H9 (cell line): Measurements from ENCODE around the gene KIF26B. TPM values are rescaled to one million over a fixed set of nuclear protein-coding genes. Genes with fewer than 3 reads are reported as not detected.

Experiments
- DNase-seq: peaks from one replicate; pipeline ENCODE4 v3.0.0-alpha.2; 2017
- H2AFZ ChIP-seq: one replicate; pipeline ENCODE4 v1.6.1; 2013; ENCODE audit warnings: mild to moderate bottlenecking, low read length, control low read depth, moderate library complexity
- H2AK5ac ChIP-seq: 2 replicates; pipeline ENCODE4 v1.6.1; 2013; ENCODE audit warnings: low read length, control low read depth, mixed read lengths; ENCODE audit not compliant: insufficient read length
- H2BK120ac ChIP-seq: one replicate; pipeline ENCODE4 v1.6.1; 2013; ENCODE audit warnings: low read depth, mild to moderate bottlenecking, low read length, control low read depth, inconsistent platforms; ENCODE audit not compliant: poor library complexity, severe bottlenecking
- H2BK12ac ChIP-seq: 2 replicates; pipeline ENCODE4 v1.6.1; 2013; ENCODE audit warnings: low read length, control low read depth, mixed read lengths, low read depth; ENCODE audit not compliant: insufficient read length
- H2BK15ac ChIP-seq: 2 replicates; pipeline ENCODE4 v1.6.1; 2013; ENCODE audit warnings: low read depth, low read length, control low read depth
- H2BK20ac ChIP-seq: one replicate; pipeline ENCODE4 v1.6.1; 2013; ENCODE audit warnings: low read depth, mild to moderate bottlenecking, low read length, control low read depth, inconsistent platforms; ENCODE audit not compliant: poor library complexity, severe bottlenecking
- H2BK5ac ChIP-seq: 2 replicates; pipeline ENCODE4 v1.6.1; 2013; ENCODE audit warnings: low read length, control low read depth, mixed read lengths; ENCODE audit not compliant: insufficient read length
- H3K14ac ChIP-seq: 2 replicates; pipeline ENCODE4 v1.6.1; 2013; ENCODE audit warnings: low read length, control low read depth; ENCODE audit not compliant: insufficient read depth
- H3K18ac ChIP-seq: 2 replicates; pipeline ENCODE4 v1.6.1; 2013; ENCODE audit warnings: low read depth, mild to moderate bottlenecking, mixed read lengths, low read length, control low read depth; ENCODE audit not compliant: insufficient read length
- H3K23ac ChIP-seq: 2 replicates; pipeline ENCODE4 v1.6.1; 2013; ENCODE audit warnings: low read length, control low read depth, mixed read lengths, low read depth; ENCODE audit not compliant: insufficient read length
- H3K23me2 ChIP-seq: 2 replicates; pipeline ENCODE4 v1.6.1; 2013; ENCODE audit warnings: low read depth, mild to moderate bottlenecking, mixed read lengths, low read length, control low read depth; ENCODE audit not compliant: insufficient read length, poor library complexity, severe bottlenecking
- H3K27ac ChIP-seq: 2 replicates; pipeline ENCODE4 v1.5.1; 2013; ENCODE audit warnings: low read length, control low read depth, mixed read lengths, low read depth; ENCODE audit not compliant: insufficient read length
- H3K27me3 ChIP-seq: 2 replicates; pipeline ENCODE4 v1.6.1; 2013; ENCODE audit warnings: low read length, control low read depth, inconsistent platforms; ENCODE audit not compliant: insufficient read depth
- H3K4ac ChIP-seq: 2 replicates; pipeline ENCODE4 v1.6.1; 2013; ENCODE audit warnings: low read depth, mild to moderate bottlenecking, control low read depth, inconsistent platforms, low read length, moderate library complexity
- H3K4me1 ChIP-seq: 2 replicates; pipeline ENCODE4 v1.6.1; 2013; ENCODE audit warnings: low read length, control low read depth, inconsistent platforms; ENCODE audit not compliant: insufficient read depth
- H3K4me2 ChIP-seq: 2 replicates; pipeline ENCODE4 v1.6.1; 2013; ENCODE audit warnings: low read length, control low read depth, mixed read lengths; ENCODE audit not compliant: insufficient read length, insufficient read depth
- H3K56ac ChIP-seq: 2 replicates; pipeline ENCODE4 v1.6.1; 2013; ENCODE audit warnings: low read depth, mild to moderate bottlenecking, mixed read lengths, low read length, control low read depth; ENCODE audit not compliant: insufficient read length
- H3K79me1 ChIP-seq: 2 replicates; pipeline ENCODE4 v1.6.1; 2013; ENCODE audit warnings: low read depth, mild to moderate bottlenecking, moderate library complexity, low read length, control low read depth, inconsistent platforms; ENCODE audit not compliant: insufficient read depth, poor library complexity, severe bottlenecking
- H3K79me2 ChIP-seq: 2 replicates; pipeline ENCODE4 v1.6.1; 2013; ENCODE audit warnings: low read length, control low read depth, inconsistent platforms; ENCODE audit not compliant: insufficient read depth
- H3K9ac ChIP-seq: 2 replicates; pipeline ENCODE4 v1.6.1; 2013; ENCODE audit warnings: low read length, control low read depth, mixed read lengths; ENCODE audit not compliant: insufficient read length; ENCODE audit errors: extremely low read depth
- H3K9me3 ChIP-seq: one replicate; pipeline ENCODE4 v1.6.1; 2013; ENCODE audit warnings: low read depth, low read length, inconsistent platforms; ENCODE audit not compliant: control insufficient read depth
- H3T11ph ChIP-seq: one replicate; pipeline ENCODE4 v1.6.1; 2013; ENCODE audit warnings: mild to moderate bottlenecking, low read length, control low read depth, inconsistent platforms
- H4K20me1 ChIP-seq: one replicate; pipeline ENCODE4 v1.6.1; 2013; ENCODE audit not compliant: control insufficient read depth, insufficient read length, insufficient read depth
- H4K5ac ChIP-seq: 2 replicates; pipeline ENCODE4 v1.6.1; 2013; ENCODE audit warnings: low read depth, mild to moderate bottlenecking, mixed read lengths, low read length, control low read depth; ENCODE audit not compliant: insufficient read length
- H4K8ac ChIP-seq: replicated peaks from 2 replicates; pipeline ENCODE4 v1.6.1; 2013; ENCODE audit warnings: low read length, control low read depth, mixed read lengths, low read depth; ENCODE audit not compliant: insufficient read length
- H4K91ac ChIP-seq: 2 replicates; pipeline ENCODE4 v1.6.1; 2013; ENCODE audit warnings: low read depth, mild to moderate bottlenecking, moderate library complexity, mixed read lengths, low read length, control low read depth; ENCODE audit not compliant: insufficient read length
- H3K27ac Mint-ChIP-seq, 3 experiments: 2 replicates in 2 of 3; 3 replicates in 1 of 3; pipeline ENCODE4 v1.8.0; 2020 to 2021; ENCODE audit warnings: mixed read lengths in 3 of 3, mild to moderate bottlenecking in 1 of 3, moderate library complexity in 1 of 3
- H3K27me3 Mint-ChIP-seq: 2 replicates; pipeline ENCODE4 v1.8.0; 2021; ENCODE audit warnings: low read depth, mild to moderate bottlenecking, moderate library complexity, mixed read lengths
- H3K36me3 Mint-ChIP-seq, 3 experiments: 2 replicates in 2 of 3; 3 replicates in 1 of 3; pipeline ENCODE4 v1.8.0; 2020 to 2021; ENCODE audit warnings: low read depth in 3 of 3, mixed read lengths in 3 of 3; ENCODE audit not compliant: insufficient read depth in 1 of 3
- H3K4me1 Mint-ChIP-seq, 2 experiments: 2 replicates each; pipeline ENCODE4 v1.8.0; 2020; ENCODE audit warnings: mixed read lengths in 2 of 2
- H3K4me3 Mint-ChIP-seq, 2 experiments: 2 replicates in 1 of 2; 3 replicates in 1 of 2; pipeline ENCODE4 v1.8.0; 2020 to 2021; ENCODE audit warnings: mild to moderate bottlenecking in 2 of 2, mixed read lengths in 2 of 2, moderate library complexity in 1 of 2
- H3K9me3 Mint-ChIP-seq, 2 experiments: 2 replicates in 1 of 2; 3 replicates in 1 of 2; pipeline ENCODE4 v1.8.0; 2020; ENCODE audit warnings: mild to moderate bottlenecking in 2 of 2, mixed read lengths in 2 of 2, moderate library complexity in 1 of 2
- CTCF ChIP-seq: fragments of 200-600 bp; sonication (generic); conservative IDR thresholded peaks from 3 replicates; pipeline ENCODE4 v1.8.0; 2021; ENCODE audit warnings: antibody characterized with exemption, mild to moderate bottlenecking
- WGBS: extraction: QIAGEN DNeasy Blood & Tissue Kit; methylation state at CpG from one replicate; pipeline ENCODE4 v1.1.7; 2013; ENCODE audit warnings: missing lambda C conversion rate, low lambda C conversion rate, mixed read lengths; ENCODE audit not compliant: insufficient read length; ENCODE audit errors: extremely low coverage; 5-methylcytosine and 5-hydroxymethylcytosine counted together
- total RNA-seq: library from RNA; stranded (reverse); gene quantifications from 2 replicates; pipeline ENCODE4 v1.2.1, GENCODE V29; 2021

KIF26B gene
- total RNA-seq, 1 experiment from 2014 or later: 0.13 TPM

- no peak overlapping the region for H2BK5ac ChIP-seq
- H4K5ac ChIP-seq: no peak overlapping the region
- no peak overlapping the region for H4K8ac ChIP-seq
- H2AFZ ChIP-seq: no peak overlapping the region
- Mint-ChIP-seq H3K27ac (no peak overlapping the region), H3K9me3 (no peaks in the 10 kb centered on the region; a peak in 1 of 5 replicates), H3K4me1 (peaks cover 14 to 23% of the 10 kb centered on the region in 2 experiments), H3K27me3 (peaks cover 92% of the 10 kb centered on the region), H3K36me3 (no peaks in the 10 kb centered on the region), H3K4me3 (peak overlapping the region; percentile 58 to 84)
- no peak overlapping the region for H2BK120ac ChIP-seq
- no peak overlapping the region for H3K18ac ChIP-seq
- no peak overlapping the region for H3K4ac ChIP-seq
- H3K79me1 ChIP-seq: no peaks in the 10 kb centered on the region
- peaks cover 23% of the 10 kb centered on the region; the same call in 1 of the 2 replicates for H3K27me3 ChIP-seq
- H3K27ac ChIP-seq: no peak overlapping the region
- peak; percentile 49 for DNase-seq
- H2BK12ac ChIP-seq: no peak overlapping the region
- H3K23me2 ChIP-seq: peaks cover 24% of the 10 kb centered on the region
- H2AK5ac ChIP-seq: no peak overlapping the region
- H3K9ac ChIP-seq: no peak overlapping the region
- H3T11ph ChIP-seq: no peak overlapping the region
- H2BK20ac ChIP-seq: no peak overlapping the region
- H3K14ac ChIP-seq: no peak overlapping the region; the same call in 1 of the 2 replicates
- no CpG with 5 or more reads among the region's 57 CpGs for WGBS
- H3K4me1 ChIP-seq: no peaks in the 10 kb centered on the region
- no peaks in the 10 kb centered on the region for H3K79me2 ChIP-seq
- H3K9me3 ChIP-seq: no peaks in the 10 kb centered on the region
- no peak overlapping the region for H3K23ac ChIP-seq
- TF ChIP-seq CTCF: no peak; the same call in 2 of the 3 replicates
- no peaks in the 10 kb centered on the region for H4K20me1 ChIP-seq
- H3K4me2 ChIP-seq: peak overlapping the region; percentile 81
- no peak overlapping the region for H2BK15ac ChIP-seq
- H3K56ac ChIP-seq: no peak overlapping the region
- no peak overlapping the region for H4K91ac ChIP-seq
Observed at GRCh38 chr1:245155272-245156040, 671 bp downstream of the KIF26B start.
